ENCODE measurements around the gene ERICH2.

DNA sequence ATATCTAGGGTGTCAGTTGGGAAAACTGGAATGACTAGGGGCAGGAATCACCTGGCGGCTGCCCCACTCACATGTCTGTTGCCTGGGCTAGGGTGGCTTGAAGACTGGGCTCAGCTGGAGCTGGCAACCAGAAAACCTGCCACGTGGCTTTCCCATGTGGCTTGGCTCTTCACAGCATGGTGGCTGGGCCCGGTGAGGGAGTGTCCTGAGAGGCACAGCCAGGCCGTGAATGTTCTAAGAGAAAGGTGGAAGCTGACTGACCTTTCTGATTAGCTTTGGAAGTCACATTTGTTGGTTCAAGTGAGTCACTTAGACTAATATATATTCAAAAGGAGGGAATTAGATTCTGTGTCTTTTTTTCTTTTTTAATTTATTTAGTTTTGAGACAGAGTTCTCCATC is 32.4 kb upstream of the ERICH2 start:
- no peak for TF ChIP-seq POLR2A (IDR thresholded peaks at IDR 0.05)
- TF ChIP-seq, protein P1, sequence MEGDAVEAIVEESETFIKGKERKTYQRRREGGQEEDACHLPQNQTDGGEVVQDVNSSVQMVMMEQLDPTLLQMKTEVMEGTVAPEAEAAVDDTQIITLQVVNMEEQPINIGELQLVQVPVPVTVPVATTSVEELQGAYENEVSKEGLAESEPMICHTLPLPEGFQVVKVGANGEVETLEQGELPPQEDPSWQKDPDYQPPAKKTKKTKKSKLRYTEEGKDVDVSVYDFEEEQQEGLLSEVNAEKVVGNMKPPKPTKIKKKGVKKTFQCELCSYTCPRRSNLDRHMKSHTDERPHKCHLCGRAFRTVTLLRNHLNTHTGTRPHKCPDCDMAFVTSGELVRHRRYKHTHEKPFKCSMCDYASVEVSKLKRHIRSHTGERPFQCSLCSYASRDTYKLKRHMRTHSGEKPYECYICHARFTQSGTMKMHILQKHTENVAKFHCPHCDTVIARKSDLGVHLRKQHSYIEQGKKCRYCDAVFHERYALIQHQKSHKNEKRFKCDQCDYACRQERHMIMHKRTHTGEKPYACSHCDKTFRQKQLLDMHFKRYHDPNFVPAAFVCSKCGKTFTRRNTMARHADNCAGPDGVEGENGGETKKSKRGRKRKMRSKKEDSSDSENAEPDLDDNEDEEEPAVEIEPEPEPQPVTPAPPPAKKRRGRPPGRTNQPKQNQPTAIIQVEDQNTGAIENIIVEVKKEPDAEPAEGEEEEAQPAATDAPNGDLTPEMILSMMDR (IDR thresholded peaks at IDR 0.05), result no peak

Measured in esophagus squamous epithelium (tissue), 4 donors.